BLaER1 treated with 17β-estradiol and CSF1 and Interleukin-3, amounts not matched to agents 10 nM and 100 nM (cell line): ENCODE data around the gene PLCG1.

Experiments
- H3K27ac ChIP-seq, 11 experiments: shearing (Covaris generic); formaldehyde crosslinking; 2 replicates each; pipeline ENCODE4 v1.8.1; 2022
- H3K27me3 ChIP-seq, 11 experiments: shearing (Covaris generic); formaldehyde crosslinking; 2 replicates each; pipeline ENCODE4 v1.8.1; 2022
- H3K36me3 ChIP-seq, 11 experiments: shearing (Covaris generic); formaldehyde crosslinking; 2 replicates each; pipeline ENCODE4 v1.8.1; 2022
- H3K4me1 ChIP-seq, 10 experiments: shearing (Covaris generic); formaldehyde crosslinking; 2 replicates each; pipeline ENCODE4 v1.8.1; 2022
- H3K4me2 ChIP-seq, 11 experiments: shearing (Covaris generic); formaldehyde crosslinking; 2 replicates each; pipeline ENCODE4 v1.8.1; 2022
- H3K4me3 ChIP-seq, 10 experiments: shearing (Covaris generic); formaldehyde crosslinking; 2 replicates each; pipeline ENCODE4 v1.8.1; 2022
- H3K9ac ChIP-seq, 11 experiments: shearing (Covaris generic); formaldehyde crosslinking; 2 replicates each; pipeline ENCODE4 v1.8.1; 2022
- H3K9me3 ChIP-seq, 11 experiments: shearing (Covaris generic); formaldehyde crosslinking; replicated peaks in 1 of 11; 2 replicates each; pipeline ENCODE4 v1.8.1; 2022
- H4K20me1 ChIP-seq, 11 experiments: shearing (Covaris generic); formaldehyde crosslinking; 2 replicates each; pipeline ENCODE4 v1.8.1; 2022
- Cebpa-rat ChIP-seq, 11 experiments: shearing (Covaris generic); IDR thresholded peaks; 2 replicates each; pipeline ENCODE4 v1.8.1; 2022

The PLCG1 gene

GRCh38 chr20:41155261-41155660 is 17.9 kb downstream of the PLCG1 start:
- Histone ChIP-seq H3K4me3 (no peak overlapping the region), H3K36me3 (peaks cover 9 to 44% (median 23%) of the 10 kb centered on the region in 11 experiments; a peak in 21 of 22 replicates), H4K20me1 (peaks cover 19 to 100% (median 100%) of the 10 kb centered on the region in 11 experiments; a peak in 20 of 22 replicates), H3K27me3 (no peaks in the 10 kb centered on the region), H3K4me2 (peak overlapping the region in 4 of 11 experiments; percentile 65 to 80 (median 72); a peak in 5 of 22 replicates), H3K4me1 (peaks cover 19 to 69% (median 56%) of the 10 kb centered on the region in 10 experiments), H3K27ac (no peak overlapping the region), H3K9ac (no peak overlapping the region), H3K9me3 (no peaks in the 10 kb centered on the region)
- no peak for TF ChIP-seq Cebpa-rat (IDR thresholded peaks at IDR 0.05)

GRCh38 chr20:41158082-41158625 is 20.8 kb downstream of the PLCG1 start:
- peaks cover 18 to 100% (median 100%) of the 10 kb centered on the region in 11 experiments; a peak in 20 of 22 replicates for H4K20me1 ChIP-seq
- H3K4me1 ChIP-seq, result peaks cover 19 to 49% (median 46%) of the 10 kb centered on the region in 10 experiments
- H3K4me3 ChIP-seq, result no peak overlapping the region
- H3K36me3 ChIP-seq, result peaks cover 18 to 64% (median 47%) of the 10 kb centered on the region in 11 experiments
- no peak overlapping the region for H3K9ac ChIP-seq
- H3K27ac ChIP-seq, result no peak overlapping the region
- no peak for TF ChIP-seq Cebpa-rat (IDR thresholded peaks at IDR 0.05)
- H3K4me2 ChIP-seq, result peak overlapping the region in 8 of 11 experiments; percentile 61 to 80 (median 73); a peak in 13 of 22 replicates
- peaks cover 0 to 11% (median 4%) of the 10 kb centered on the region in 11 experiments; a peak in 11 of 22 replicates for H3K27me3 ChIP-seq
- H3K9me3 ChIP-seq, result no peaks in the 10 kb centered on the region

- Histone ChIP-seq H3K9me3 (no peaks in the 10 kb centered on the region), H3K4me2 (no peak overlapping the region), H3K36me3 (peaks cover 32 to 74% (median 61%) of the 10 kb centered on the region in 11 experiments), H4K20me1 (peaks cover 18 to 100% (median 100%) of the 10 kb centered on the region in 11 experiments; a peak in 20 of 22 replicates), H3K27me3 (peaks cover 8 to 25% (median 17%) of the 10 kb centered on the region in 11 experiments; a peak in 20 of 22 replicates), H3K4me1 (peaks cover 13 to 35% (median 32%) of the 10 kb centered on the region in 10 experiments), H3K27ac (no peak overlapping the region), H3K4me3 (no peak overlapping the region), H3K9ac (no peak overlapping the region)
- no peak for TF ChIP-seq Cebpa-rat (IDR thresholded peaks at IDR 0.05)
Measured at GRCh38 chr20:41159547-41159946, 22.2 kb downstream of the PLCG1 start.

- H4K20me1 ChIP-seq, result peaks cover 12 to 100% (median 100%) of the 10 kb centered on the region in 11 experiments; a peak in 20 of 22 replicates
Measured at GRCh38 chr20:41160686-41161085, 23.3 kb downstream of the PLCG1 start.

GRCh38 chr20:41161886-41162285 is 24.5 kb downstream of the PLCG1 start:
- Histone ChIP-seq H3K9ac (no peak overlapping the region), H3K4me1 (peaks cover 8 to 21% (median 16%) of the 10 kb centered on the region in 10 experiments), H3K36me3 (peaks cover 56 to 88% (median 83%) of the 10 kb centered on the region in 11 experiments), H3K4me2 (no peak overlapping the region), H4K20me1 (peaks cover 7 to 100% (median 100%) of the 10 kb centered on the region in 11 experiments; a peak in 20 of 22 replicates), H3K27ac (no peak overlapping the region), H3K4me3 (no peak overlapping the region), H3K27me3 (peaks cover 31 to 47% (median 41%) of the 10 kb centered on the region in 11 experiments; a peak in 21 of 22 replicates), H3K9me3 (no peaks in the 10 kb centered on the region)
- no peak for TF ChIP-seq Cebpa-rat (IDR thresholded peaks at IDR 0.05)

More at GRCh38 chr20:41160686-41161085, 23.3 kb downstream of the PLCG1 start:
- peaks cover 44 to 77% (median 71%) of the 10 kb centered on the region in 11 experiments for H3K36me3 ChIP-seq
- no peak overlapping the region for H3K9ac ChIP-seq
- H3K4me3 ChIP-seq, result no peak overlapping the region
- peaks cover 19 to 36% (median 29%) of the 10 kb centered on the region in 11 experiments; a peak in 21 of 22 replicates for H3K27me3 ChIP-seq
- H3K27ac ChIP-seq, result no peak overlapping the region
- no peaks in the 10 kb centered on the region for H3K9me3 ChIP-seq
- TF ChIP-seq Cebpa-rat (IDR thresholded peaks at IDR 0.05), result no peak
- no peak overlapping the region for H3K4me2 ChIP-seq
- H3K4me1 ChIP-seq, result peaks cover 13 to 25% (median 22%) of the 10 kb centered on the region in 10 experiments

- H3K9me3 ChIP-seq, result no peaks in the 10 kb centered on the region
- peaks cover 59 to 93% (median 88%) of the 10 kb centered on the region in 11 experiments for H3K36me3 ChIP-seq
- TF ChIP-seq Cebpa-rat (IDR thresholded peaks at IDR 0.05), result no peak
- H3K27me3 ChIP-seq, result peaks cover 36 to 52% (median 42%) of the 10 kb centered on the region in 11 experiments; a peak in 21 of 22 replicates
- no peak overlapping the region for H3K9ac ChIP-seq
- H3K4me2 ChIP-seq, result no peak overlapping the region
- H4K20me1 ChIP-seq, result peaks cover 7 to 100% (median 100%) of the 10 kb centered on the region in 11 experiments; a peak in 20 of 22 replicates
- H3K27ac ChIP-seq, result no peak overlapping the region
- H3K4me3 ChIP-seq, result no peak overlapping the region
- H3K4me1 ChIP-seq, result peaks cover 4 to 21% (median 16%) of the 10 kb centered on the region in 10 experiments
Measured at GRCh38 chr20:41162396-41162795, 25.1 kb downstream of the PLCG1 start.

- Histone ChIP-seq H3K27ac (no peak overlapping the region), H3K36me3 (peaks cover 62 to 99% (median 88%) of the 10 kb centered on the region in 11 experiments)
Measured at GRCh38 chr20:41163821-41164220, 26.5 kb downstream of the PLCG1 start.

GRCh38 chr20:41165001-41165882 is 27.9 kb downstream of the PLCG1 start:
- H3K9ac ChIP-seq, result no peak overlapping the region
- no peak overlapping the region for H3K4me3 ChIP-seq
- no peak overlapping the region for H3K4me2 ChIP-seq
- TF ChIP-seq Cebpa-rat (IDR thresholded peaks at IDR 0.05), result no peak
- H3K4me1 ChIP-seq, result peaks cover 9 to 27% (median 23%) of the 10 kb centered on the region in 10 experiments
- no peaks in the 10 kb centered on the region for H3K9me3 ChIP-seq
- peaks cover 9 to 100% (median 100%) of the 10 kb centered on the region in 11 experiments; a peak in 20 of 22 replicates for H4K20me1 ChIP-seq
- H3K27ac ChIP-seq, result no peak overlapping the region
- H3K36me3 ChIP-seq, result peaks cover 68 to 99% (median 88%) of the 10 kb centered on the region in 11 experiments
- peaks cover 52 to 80% (median 64%) of the 10 kb centered on the region in 11 experiments for H3K27me3 ChIP-seq

More at GRCh38 chr20:41163821-41164220, 26.5 kb downstream of the PLCG1 start:
- H3K9me3 ChIP-seq, result no peaks in the 10 kb centered on the region
- H3K27me3 ChIP-seq, result peaks cover 38 to 66% (median 49%) of the 10 kb centered on the region in 11 experiments
- no peak for TF ChIP-seq Cebpa-rat (IDR thresholded peaks at IDR 0.05)
- H4K20me1 ChIP-seq, result peaks cover 9 to 100% (median 100%) of the 10 kb centered on the region in 11 experiments; a peak in 20 of 22 replicates
- H3K9ac ChIP-seq, result no peak overlapping the region
- H3K4me3 ChIP-seq, result no peak overlapping the region
- H3K4me2 ChIP-seq, result no peak overlapping the region
- H3K4me1 ChIP-seq, result peaks cover 9 to 27% (median 23%) of the 10 kb centered on the region in 10 experiments
